Activated CD4-positive, alpha-beta T cell treated with anti-CD3 and anti-CD28 coated beads, Interleukin-2, amount 50 U/mL, for 1 hour (primary cell): Measurements from ENCODE around the gene ABCG4.
"Not testable (repeated sequence)": the region's sequence is repeated elsewhere in the genome, so short reads cannot be mapped to it uniquely, and the experiment has no call there.

ENCODE experiments used
- DNase-seq: peaks from one replicate; pipeline ENCODE4 v3.0.0-alpha.2; 2020

ABCG4 gene

DNA sequence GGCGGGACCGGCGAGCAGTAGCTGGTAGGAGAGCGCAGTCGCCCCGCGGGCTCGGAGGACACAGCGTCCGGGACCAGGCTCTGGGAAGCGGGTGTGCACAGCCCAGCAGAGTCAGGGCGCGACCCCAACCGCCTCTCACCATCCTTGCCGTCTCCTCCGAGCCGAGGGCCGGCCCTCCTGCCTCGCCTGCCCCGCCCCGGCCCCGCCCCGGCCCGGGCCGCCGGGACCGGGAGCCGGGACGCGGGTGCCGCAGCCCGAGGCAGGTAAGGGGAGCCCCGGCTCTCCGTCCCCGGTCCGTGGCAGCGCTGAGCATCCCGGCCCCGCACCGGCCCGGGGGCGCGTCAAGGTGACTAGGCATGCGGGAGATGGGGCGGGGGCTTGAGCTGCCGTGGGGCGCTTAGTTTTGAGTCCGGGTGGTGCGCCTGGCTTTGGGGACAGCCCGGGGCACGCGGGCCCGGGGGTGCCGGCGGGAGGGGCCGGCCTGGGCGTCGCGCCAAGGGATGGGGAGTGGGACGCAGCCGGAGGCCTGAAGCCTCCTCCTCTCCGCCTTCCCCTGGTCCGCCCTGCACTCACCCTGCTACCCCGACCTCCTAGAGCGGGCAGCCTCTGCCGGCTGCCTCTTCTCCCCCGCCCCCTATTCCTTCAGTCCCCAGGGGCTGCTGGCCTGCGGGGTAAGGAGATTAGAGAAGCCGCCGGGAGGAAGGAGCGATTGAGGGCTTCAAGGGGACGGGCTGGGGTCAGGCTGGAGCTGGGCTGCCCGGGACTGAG is at the start of gene ABCG4:
ABCG4 (plus strand) TSS at position 35 of the 768 bp plus-strand sequence. CDS start 914 bp downstream, outside the sequence.
- DNase-seq, result peak; percentile 16

DNA sequence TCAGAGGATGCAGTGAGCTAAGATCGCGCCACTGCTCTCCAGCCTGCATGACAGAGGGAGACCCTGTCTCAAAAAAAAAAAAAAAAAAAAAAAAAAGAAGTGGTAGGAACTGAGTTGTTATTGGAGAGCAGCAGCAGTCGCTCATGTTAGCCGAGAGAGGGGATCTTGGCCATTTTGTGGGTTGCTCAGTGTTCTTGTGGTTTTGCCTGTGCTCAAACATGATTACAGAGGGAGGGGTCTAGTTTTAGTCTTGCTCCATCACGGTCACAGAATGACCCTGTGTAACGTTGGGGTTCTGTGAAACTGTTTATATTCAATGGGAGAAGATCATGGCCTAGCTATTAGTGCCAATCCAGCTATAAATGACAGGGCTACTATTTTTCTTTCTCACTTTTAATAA is 49.1 kb upstream of the ABCG4 start:
- DNase-seq, result no peak

DNA sequence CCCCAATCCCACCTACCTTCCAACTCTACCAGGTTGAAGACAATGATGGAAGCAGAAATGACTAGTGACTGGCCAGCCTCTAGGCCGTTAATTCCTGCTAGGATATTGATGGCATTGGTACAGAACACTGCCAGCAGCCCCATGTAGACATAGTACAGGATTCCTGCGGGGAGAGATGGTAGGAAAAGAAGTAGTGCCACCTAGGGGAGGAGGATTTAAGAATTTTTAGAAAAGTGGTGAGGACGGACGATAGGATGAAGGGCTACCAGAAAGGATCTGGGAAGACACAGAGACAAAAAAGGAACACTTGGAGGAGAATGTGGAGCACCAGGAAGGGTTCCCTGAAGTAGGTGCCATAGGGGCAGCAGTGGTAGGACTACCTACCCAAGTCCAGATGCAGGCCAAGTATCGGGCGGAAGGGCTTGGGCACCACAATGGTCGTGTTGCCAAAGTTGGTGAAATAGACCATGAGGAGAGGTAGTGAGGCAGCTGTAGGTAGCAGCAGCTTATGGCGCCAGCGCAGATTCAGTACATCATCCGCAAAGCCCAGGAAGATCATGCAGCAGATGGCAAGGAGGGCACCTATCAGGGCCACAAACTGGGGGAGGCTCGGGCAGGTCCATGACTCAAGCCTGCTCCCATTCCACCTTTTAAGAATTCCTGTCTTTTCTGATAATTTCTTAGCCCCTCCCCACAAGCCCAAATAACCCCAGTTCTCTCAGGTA is 48.4 kb upstream of the ABCG4 start:
- DNase-seq, result no peak

DNA sequence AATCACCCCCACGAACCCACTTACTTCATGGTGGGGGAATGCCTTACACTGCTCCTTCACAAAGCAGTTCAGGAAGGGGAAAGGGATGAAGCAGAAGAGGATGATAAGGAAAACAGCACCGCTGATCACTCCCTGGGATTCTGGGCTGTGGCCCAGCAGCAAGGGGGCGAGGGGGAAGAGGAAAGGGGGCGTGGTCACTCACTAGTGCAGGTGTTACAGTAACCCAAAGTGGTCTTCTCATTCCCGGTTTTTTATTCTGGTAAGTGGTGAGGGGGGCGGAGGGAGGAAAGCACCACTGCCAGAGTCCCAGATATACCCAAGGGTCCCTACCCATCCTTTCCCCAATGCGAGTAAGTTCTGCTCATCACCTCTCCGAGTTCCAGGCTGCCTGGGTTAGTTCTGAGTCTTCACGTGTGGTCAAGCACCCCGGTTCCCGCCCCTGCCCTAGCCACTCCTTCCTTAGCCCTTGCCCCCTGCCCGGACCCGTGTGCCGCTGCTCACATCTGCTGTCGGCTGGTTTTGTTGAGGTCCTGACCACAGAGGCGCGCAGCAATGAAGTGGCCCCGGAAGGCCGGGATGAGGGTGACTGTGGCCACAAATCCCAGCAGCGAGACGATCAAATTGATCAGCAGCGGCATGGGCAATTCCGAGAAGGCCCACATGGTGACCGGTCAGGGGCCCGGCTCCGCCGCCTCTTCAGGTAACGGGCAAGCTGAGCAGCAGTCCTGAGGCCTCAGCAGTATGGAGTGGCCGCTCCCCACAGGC is 47.7 kb upstream of the ABCG4 start:
- DNase-seq, result no peak

DNA sequence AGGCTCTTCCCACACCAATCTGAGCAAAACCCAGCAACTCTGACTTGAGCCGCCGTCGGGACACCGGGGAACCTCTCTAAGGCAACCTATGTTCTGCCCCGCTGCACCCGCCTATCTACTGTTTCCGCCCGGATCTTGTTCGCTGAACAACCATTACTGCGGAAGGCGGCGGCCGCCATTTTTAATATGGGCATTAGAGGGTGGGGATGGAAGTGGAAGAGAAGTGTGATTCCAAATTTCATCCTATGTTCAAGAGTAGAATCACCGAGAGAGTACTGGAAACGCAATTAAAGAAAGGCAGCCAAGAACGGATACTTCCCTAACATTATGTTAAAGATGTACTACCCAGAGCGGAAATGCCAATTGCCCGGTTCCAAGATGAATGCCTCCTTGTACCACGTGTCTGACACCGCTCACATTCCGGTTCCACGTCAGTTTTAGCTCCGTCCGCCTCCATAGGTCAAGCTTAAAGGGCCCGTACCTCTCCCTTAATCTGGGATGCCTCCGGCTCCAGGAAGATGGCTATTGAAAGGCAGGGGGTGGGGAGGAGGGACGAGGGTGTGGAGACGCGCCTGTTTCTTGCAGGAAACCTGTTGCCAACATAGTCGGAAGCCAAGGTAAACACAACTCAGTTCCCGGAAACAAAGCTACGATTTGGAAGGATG is 47.0 kb upstream of the ABCG4 start, which contains the start of gene DPAGT1:
DPAGT1 (minus strand) TSS at position 95 of the 665 bp plus-strand sequence. CDS start 198 bp downstream, outside the sequence.
- DNase-seq, result peak; percentile 80

DNA sequence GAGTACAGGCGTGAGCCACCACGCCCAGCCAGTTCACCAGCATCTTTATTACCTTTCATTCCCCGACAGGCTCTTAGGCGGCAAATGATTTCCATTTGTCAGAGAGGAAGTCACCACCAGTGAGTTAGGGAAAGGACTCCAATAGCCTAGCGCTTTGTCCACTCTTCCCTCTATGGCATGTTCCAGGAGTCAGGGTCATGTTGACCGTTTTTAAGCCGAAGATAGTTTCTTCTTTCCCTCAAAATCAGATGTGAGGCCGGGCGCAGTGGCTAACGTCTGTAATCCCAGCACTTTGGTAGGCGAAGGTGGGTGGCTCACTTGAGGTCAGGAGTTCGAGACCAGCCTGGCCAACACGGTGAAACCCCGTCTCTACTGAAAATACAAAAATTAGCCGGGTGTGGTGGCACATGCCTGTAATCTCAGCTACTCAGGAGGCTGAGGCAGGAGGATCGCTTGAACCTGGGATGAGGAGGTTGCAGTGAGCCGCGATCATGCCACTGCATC is 45.6 kb upstream of the ABCG4 start:
- not testable (repeated sequence) for DNase-seq

DNA sequence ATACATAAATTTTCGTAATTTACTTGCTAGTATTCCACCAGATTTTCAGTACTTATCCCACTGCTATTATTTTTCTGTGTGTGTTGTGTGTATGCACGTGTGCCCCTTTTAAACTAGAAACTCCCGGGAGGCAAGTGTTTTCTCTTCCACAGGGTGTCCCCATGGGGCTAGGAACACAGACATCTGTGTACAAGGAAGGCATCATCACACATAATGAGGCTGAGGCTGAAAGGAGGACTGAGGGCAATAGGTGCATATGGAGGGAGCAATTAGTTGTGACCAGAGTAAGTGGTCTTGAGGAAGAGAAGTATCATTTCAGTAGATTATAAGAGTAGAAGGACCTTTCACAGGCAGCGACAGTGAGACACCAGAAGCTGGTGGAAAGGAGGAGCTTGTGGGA is 45.1 kb upstream of the ABCG4 start:
- DNase-seq, result no peak

DNA sequence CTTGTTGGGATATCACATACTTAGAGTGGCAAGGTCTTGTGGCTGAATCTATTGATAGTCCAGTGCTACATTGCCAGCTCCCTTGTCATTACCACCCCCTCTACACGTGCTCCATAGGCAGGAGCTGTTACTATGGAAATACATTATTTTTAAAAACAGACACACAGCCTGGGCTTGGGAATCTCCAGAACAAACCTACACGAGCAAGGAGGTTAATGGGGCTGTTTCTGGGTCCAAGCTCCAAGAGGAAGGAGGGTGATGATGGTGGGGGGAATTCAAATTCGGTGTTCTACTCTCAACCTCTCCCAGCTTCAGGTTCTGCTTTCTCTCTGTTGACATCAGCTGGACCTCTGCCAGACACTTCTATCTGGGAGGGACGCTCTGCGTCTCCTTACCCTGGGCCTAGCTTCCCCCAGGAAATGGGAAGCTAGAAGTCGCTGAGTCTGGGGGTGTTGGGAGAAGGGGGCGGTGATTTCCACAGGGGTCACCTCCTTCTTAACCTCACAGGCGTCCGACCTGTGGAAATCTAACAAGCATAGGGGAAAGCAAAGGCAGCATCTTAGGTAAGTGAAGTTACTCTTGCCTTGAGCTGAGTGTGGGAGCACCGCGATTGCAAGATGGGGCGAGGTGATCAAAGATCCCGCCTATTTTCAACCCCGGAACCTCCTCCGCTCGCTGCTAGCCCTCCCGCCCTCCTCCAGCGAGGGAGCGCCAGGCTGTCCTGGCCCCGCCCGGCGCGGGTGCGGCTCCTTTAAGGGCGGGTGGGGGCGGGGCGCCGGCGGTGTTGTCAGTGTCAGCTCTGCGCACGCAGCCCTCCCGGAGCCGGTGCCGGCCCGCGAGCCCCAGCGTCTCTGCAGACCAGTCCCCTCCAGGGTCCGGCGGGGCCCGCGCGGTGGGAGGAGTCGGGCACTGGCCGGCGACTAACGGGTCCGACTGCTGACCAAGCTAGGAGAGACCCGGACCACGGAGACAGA is 42.0 kb upstream of the ABCG4 start, which contains the start of gene C2CD2L:
C2CD2L (plus strand) TSS at position 781 of the 974 bp plus-strand sequence. CDS start 398 bp downstream, outside the sequence.
- peak; percentile 81 for DNase-seq

DNA sequence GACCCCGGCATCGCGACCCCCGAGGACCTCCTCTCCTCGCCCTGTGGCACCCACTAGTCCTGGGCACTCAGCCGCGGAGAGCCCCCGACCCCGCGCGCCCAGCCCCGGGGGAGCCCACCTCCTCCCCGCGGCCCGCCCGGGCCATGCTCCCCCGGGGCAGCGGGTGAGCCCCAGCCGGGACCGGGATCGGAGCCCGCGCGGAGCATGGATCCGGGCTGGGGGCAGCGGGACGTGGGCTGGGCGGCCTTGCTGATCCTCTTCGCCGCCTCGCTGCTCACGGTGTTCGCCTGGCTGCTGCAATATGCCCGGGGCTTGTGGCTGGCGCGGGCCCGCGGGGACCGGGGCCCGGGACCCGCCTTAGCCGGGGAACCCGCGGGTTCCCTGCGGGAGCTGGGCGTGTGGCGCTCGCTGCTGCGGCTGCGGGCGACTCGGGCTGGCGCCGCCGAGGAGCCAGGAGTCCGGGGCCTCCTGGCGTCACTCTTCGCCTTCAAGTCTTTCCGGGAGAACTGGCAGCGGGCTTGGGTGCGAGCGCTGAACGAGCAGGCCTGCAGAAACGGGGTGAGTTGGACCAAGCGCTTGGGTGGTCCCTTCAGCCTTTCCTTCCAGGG is 41.2 kb upstream of the ABCG4 start:
- no peak for DNase-seq

DNA sequence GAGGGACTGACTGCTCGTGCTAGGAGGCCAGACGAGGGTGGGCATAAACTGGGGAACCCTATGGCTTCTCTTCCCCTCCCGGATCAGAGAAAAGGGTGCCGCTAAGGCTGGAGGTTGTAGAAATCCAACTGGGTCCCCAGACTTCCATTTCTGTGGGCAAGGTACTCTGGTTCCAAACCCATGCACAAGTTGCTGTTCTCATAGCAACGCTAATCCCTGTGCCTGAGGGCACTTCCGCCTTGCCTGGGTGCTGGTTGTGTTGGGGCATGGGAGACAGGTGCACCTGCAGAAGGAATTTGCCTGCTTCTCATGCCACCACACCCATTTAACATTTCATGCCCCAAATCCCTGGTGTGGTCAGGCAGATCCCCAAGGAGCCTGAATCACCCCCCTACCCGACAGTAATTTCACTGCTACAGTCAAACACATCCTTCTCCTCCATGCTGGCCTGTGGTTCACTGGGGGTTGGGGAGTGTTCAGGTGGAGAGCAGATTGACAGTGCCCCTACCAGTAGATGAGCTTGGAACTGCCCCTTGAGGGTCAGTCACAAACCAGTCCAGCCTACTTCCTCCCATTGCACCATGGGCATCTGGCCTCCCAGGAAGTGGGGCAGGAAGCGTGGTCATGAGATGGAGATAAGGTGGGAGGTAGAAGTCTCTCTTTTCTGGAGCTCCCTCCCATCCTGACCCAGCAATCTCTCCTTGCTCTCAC is 40.6 kb upstream of the ABCG4 start:
- DNase-seq, result peak; percentile 32

DNA sequence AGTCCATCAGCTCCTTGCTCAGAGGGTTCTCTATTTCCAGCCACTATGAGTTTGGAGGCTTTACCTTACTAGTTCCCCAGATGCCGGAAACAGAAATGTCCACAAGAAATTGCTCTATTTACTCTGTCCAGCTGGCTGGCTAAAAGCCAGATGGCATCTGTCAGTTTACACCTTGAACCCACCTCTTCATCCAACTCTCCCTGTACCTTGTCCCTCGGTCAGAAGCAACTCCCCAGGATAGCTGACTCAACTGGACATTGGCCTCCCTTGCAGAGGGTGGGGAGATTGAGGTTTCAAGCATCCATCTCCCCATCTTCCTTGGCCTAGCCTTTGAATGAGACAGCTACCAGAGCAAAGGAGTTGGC is 40.0 kb upstream of the ABCG4 start:
- no peak for DNase-seq

DNA sequence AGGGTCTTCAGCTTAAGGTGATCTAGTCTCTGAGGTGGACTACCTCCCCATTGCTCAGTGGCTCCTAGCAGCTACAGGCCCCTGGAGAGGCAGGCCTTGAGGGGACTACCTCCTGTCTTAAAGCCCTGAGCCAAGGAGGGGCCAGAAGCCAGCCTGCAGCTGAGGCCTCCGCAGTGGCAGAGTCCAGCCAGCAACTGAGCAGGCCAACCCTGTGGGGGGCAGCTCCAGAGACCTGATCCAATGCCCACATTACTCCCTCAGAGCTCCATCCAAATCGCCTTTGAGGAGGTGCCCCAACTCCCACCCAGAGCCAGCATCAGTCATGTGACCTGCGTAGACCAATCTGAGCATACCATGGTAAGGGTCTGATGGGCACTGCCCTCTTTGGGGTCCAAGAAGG is 39.0 kb upstream of the ABCG4 start:
- DNase-seq, result no peak

DNA sequence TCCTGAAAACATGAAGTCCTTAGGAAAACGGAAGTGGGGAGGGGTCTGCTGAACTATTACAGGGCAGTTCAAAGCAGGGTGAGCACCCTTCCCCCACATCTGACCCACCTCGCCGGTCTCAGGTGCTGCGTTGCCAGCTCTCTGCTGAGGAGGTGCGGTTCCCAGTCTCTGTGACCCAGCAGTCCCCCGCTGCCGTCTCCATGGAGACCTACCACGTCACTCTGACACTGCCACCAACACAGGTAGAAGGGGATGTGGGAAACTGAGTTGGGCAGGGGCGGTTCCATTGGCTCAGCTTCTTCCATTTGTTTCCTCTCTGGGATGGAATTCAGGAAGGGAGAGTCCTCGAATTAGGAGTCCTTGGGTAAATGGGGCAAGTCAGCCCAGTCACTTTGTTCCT is 38.4 kb upstream of the ABCG4 start:
- DNase-seq, result no peak

DNA sequence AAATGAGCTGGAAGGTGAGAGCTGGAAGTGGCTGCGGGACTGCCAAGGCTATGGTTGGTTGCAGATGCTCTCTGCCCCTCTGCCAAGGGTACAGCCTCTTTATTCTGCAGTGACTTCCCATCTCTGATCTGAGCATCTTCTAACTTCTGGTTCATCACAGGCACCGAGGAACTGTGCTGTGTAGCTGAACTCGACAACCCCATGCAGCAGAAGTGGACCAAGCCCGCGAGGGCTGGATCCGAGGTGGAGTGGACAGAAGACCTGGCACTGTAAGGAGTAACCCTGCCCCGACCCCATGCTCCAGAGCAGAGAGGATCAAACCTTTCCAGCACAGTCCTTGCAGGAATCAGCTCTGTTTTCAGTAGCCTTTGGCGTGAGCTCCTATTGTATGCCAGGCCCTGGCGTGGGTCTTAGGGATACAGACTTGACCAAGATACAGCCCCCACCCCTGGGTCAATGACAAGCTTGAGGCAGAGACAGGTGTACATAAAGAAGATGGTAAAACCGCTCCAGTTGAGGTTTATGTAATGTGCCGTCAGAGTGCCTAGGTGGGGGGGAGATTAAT is 37.4 kb upstream of the ABCG4 start:
- no peak for DNase-seq

DNA sequence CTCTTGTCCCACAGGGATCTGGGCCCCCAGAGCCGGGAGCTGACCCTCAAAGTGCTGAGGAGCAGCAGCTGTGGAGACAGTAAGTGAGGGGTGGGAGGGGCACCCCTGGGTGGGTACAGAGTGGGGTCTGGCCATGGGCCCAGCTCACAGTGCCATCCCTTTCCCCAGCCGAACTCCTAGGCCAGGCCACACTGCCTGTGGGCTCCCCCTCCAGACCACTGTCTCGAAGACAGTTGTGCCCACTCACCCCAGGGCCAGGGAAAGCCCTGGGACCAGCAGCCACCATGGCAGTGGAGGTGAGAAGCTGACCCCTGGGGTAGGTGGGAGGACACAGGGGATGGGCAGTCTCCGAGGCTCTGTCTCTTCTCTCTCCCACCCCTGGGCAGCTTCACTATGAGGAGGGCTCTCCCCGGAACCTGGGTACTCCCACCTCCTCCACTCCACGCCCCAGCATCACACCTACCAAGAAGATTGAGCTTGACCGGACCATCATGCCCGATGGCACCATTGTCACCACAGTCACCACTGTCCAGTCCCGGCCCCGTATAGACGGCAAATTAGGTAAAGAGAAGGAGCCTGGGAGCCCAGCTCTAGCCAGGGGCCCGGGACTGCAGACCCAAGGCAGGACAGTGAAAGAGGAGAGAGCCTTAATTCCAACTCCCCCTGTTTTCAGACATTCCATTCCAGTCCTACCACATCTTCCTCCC is 36.4 kb upstream of the ABCG4 start:
- DNase-seq, result no peak

DNA sequence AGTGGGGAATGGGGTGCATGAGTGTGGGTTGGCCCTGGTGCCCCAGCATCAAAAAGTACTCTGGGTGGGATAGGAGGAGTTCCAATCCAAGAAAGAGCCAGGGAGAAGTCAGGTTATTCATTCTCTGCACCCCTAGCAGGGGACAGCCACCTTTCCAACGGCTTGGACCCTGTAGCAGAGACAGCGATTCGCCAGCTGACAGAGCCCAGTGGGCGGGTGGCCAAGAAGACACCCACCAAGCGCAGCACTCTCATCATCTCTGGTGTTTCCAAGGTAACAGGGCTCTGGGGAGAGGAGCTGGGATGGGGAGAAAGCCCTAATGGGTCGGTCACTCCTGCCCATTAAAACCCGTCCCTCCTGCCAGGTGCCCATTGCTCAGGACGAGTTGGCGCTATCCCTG is 35.1 kb upstream of the ABCG4 start:
- no peak for DNase-seq

DNA sequence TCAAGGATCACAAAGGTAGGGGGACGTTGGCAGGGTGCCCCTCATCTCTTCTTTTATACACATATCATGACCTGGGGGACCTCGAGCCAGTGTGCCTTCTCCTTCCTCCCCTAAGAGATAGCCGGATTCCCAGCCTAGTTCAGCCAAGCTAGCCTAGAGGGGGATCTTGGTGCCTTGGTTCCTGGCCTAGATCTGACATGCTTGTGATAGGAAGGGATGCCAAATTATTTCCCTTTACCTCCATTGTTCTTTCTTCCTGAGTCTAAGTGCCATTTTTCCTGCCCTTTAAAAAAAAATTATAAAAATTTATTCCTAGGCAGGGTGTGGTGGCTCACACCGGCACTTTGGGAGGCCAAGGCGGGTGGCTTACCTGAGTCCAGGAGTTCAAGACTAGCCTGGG is 34.5 kb upstream of the ABCG4 start:
- DNase-seq, result no peak

DNA sequence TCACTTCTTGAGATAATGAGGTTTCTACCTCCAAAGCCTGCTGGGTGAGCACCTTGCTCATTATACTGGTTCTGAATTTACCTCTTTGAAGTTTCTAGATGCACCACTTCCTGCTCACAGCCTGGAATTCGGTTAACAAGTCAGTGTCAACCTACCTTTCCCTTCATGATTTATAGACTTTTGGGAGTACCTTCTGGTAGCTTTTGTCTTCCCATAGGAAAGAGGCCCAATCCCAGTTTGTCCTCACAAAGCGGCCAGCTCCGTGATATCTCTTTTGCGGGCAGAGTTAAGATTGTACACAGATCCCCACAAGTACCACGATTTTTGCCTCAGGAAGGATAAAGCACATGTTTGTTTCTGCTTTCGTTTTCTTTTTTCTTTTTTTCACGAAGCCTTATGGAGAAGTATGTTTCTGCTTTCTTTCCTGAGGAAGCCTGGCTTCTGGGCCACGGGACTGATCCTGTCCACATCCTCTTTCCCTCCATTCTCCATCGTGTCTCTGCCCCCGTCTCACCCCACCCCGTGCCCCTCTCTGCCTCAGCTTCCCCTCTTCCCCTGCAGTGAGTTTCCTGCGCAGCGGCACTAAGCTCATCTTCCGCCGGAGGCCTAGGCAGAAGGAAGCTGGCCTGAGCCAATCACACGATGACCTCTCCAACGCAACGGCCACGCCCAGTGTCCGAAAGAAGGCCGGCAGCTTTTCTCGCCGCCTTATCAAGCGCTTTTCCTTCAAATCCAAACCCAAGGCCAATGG is 33.2 kb upstream of the ABCG4 start:
- DNase-seq, result no peak

DNA sequence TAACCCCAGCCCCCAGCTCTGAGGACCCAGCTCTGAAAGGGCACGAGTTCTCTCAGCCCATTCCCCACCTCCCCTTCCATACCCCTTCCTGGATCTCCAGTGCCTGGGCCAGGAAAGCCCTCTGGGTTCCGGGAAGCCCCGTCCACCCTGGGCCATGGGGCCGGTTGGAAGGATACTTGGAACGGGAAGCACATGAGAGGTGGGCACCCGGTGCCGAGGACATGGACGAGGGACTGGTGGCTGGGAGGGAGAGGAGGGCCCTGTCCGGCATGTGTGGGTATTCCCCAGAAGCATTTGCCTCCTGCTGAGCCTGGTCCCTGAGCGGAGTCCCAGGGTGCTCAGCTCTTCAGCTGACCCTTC is 32.6 kb upstream of the ABCG4 start:
- no peak for DNase-seq
